ENCODE data around the gene PLK5.

PLK5 gene

DNA sequence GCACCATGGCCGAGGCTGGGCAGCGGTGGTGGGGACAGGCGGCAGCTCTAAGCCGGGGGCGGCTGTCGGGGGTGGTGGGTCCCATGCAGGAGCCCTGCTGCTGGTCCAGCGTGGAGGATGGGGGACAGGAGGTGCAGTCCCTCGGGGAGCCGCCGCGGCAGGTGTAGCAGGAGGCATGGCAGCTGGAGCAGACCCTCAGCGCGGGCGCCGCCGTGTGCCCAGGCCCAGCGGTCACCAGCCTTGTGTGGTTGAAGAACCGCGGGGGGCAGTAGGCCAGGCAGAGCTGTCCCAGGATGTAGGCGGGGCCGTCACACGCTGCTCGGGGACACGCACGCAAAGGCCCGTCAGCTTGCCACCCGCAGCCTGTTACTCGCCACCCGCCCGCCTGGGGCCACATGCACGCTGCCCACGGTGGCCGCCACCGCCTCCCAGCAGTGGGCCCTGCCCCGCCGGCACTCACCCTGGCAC is 42.0 kb upstream of the PLK5 start:
- H3K4me3 ChIP-seq (ENCODE audit: low read depth, low read length), result no peak overlapping the region
- TF ChIP-seq, protein P1, sequence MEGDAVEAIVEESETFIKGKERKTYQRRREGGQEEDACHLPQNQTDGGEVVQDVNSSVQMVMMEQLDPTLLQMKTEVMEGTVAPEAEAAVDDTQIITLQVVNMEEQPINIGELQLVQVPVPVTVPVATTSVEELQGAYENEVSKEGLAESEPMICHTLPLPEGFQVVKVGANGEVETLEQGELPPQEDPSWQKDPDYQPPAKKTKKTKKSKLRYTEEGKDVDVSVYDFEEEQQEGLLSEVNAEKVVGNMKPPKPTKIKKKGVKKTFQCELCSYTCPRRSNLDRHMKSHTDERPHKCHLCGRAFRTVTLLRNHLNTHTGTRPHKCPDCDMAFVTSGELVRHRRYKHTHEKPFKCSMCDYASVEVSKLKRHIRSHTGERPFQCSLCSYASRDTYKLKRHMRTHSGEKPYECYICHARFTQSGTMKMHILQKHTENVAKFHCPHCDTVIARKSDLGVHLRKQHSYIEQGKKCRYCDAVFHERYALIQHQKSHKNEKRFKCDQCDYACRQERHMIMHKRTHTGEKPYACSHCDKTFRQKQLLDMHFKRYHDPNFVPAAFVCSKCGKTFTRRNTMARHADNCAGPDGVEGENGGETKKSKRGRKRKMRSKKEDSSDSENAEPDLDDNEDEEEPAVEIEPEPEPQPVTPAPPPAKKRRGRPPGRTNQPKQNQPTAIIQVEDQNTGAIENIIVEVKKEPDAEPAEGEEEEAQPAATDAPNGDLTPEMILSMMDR (IDR thresholded peaks at IDR 0.05; ENCODE audit: borderline replicate concordance, insufficient read depth, low read depth, low read length), result no peak

DNA sequence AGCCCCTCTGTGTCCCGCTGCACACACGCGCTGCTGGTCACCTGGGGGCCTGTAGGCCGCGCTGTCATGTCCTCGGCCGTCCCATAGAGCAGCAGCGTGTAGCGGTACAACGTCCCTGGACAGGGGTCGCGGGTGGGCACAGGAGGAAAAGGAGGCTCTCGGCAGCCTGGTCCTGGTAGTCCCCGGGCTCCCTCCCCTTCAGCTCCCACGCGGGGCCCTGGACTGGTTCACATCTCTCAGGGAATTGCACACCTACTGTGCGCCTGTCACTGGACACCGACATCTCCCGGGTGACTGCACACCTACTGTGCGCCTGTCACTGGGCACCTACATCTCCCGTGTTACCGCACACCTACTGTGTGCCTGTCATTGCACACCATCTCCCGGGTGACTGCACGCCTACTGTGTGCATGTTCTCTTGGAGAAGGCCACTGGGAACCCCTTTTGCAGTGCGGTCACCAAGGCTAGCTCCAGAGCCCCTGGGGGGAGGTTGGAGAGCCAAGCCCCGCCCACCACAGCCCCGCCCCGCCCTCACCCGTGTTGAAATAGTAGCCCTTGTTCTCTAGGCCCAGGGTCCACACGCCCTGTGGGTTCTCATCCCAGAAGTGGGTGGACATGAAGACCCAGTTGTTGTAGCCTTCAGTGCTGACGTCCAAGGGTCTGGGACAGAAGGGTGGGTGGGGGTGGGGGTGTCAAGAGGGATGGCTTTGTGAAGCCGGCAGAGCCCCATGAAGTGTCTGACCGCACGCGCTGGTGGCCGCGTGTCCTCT is 41.3 kb upstream of the PLK5 start:
- TF ChIP-seq, protein P1 (IDR thresholded peaks at IDR 0.05; ENCODE audit: borderline replicate concordance, insufficient read depth, low read depth, low read length), result no peak
- no peak overlapping the region for H3K4me3 ChIP-seq (ENCODE audit: low read depth, low read length)

DNA sequence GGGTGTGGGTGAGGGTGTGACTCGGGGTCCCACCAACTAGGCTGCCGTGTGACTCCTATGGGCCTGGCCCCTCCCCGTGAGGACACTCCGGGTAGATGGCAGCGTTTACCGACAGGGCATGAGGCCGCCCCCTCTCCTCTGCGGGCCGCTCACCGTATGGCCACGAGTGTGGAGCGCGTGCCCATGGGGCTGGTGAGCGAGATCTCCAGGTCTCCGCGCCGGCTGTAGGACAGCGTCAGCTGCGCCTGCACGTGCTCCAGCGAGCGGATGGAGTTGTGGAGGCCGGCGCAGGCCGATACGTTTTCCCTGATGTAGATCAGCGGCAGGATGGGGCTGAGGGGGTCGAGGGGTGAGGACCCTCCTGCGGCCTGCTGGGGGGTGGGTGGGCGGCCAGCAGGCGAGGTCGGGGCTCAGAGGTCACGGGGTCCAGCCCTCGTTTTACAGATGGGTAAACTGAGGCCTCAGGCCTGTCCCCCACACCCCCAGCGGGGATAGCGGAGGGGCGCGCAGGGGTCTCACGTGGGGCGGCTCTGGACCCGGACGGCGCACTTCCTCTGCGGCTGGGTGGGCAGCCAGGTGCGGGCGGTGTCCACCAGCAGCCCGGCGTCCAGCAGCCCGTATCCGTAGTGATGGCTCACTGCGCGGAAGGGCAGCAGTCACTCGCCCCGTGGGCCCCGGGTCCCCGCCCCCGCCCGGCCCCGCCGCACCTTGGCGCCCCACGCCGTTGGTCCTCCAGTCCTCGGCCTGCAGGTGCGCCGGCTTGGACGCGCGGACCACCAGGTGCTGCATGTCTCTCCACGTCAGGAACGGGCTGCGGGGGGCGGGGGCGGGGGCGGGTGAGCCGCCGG is 40.5 kb upstream of the PLK5 start:
- H3K4me3 ChIP-seq (ENCODE audit: low read depth, low read length), result no peak overlapping the region
- TF ChIP-seq, protein P1 (IDR thresholded peaks at IDR 0.05; ENCODE audit: borderline replicate concordance, insufficient read depth, low read depth, low read length), result no peak

DNA sequence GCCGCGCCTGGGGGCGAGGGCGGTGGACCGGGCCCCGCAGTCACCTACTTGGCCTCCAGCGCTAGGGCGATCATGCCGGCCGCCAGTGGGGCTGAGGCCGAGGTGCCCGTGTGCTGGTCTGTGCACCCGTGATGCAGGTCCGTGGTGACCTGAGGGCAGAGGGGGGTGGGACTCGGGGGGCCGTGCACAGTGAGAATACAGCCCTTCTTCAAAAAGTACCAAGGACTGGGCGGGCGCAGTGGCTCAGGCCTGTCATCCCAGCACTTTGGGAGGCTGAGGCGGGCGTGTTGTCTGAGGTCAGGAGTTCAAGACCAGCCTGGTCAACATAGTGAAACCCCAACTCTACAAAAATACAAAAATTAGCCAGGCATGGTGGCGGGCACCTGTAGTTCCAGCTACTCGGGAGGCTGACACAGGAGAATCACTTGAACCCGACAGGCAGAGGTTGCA is 39.9 kb upstream of the PLK5 start:
- H3K4me3 ChIP-seq (ENCODE audit: low read depth, low read length), result no peak overlapping the region
- TF ChIP-seq, protein P1 (IDR thresholded peaks at IDR 0.05; ENCODE audit: borderline replicate concordance, insufficient read depth, low read depth, low read length), result no peak

DNA sequence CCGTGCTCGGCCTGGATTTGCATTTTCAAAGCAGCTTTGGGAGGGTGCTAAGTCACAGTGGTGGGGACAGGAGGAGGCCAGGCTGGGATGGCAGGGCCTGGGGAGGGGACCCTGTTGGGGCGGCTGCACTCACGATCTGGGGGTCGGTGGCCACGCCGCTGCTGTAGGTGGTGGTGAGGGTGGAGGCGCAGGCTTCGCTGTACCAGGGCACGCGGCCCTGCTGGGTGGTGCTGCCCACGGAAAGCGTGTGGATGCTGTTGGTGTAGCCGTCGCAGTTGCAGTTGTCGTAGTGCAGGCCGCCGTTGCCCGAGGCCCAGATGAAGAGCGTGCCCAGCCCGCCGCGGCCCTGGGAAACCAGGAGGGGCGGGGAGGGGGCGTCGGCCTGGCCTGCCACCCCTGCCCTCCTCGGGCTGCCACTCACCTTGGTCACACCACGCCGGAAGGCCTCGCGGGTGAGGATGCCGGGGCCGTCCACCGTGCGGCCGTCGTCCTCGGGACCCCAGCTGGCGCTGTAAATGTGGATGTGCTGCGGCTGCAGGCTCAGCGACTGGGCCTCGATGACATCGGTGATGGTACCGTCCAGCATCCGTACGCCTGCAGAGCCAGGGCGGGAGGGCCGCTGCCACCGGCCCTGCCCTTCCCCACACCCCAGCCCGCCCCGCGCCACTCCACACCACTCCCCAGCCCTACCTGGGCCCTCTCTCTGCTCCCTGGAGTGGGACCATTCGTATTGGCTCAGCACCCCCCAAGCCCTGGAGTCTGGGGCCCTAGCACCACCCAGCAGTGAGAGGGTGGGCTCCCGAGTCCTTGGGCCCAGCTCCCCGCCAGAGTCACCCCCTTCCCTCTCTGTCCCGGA is 36.9 kb upstream of the PLK5 start:
- TF ChIP-seq, protein P1 (IDR thresholded peaks at IDR 0.05; ENCODE audit: borderline replicate concordance, insufficient read depth, low read depth, low read length), result no peak
- no peak overlapping the region for H3K4me3 ChIP-seq (ENCODE audit: low read depth, low read length)

DNA sequence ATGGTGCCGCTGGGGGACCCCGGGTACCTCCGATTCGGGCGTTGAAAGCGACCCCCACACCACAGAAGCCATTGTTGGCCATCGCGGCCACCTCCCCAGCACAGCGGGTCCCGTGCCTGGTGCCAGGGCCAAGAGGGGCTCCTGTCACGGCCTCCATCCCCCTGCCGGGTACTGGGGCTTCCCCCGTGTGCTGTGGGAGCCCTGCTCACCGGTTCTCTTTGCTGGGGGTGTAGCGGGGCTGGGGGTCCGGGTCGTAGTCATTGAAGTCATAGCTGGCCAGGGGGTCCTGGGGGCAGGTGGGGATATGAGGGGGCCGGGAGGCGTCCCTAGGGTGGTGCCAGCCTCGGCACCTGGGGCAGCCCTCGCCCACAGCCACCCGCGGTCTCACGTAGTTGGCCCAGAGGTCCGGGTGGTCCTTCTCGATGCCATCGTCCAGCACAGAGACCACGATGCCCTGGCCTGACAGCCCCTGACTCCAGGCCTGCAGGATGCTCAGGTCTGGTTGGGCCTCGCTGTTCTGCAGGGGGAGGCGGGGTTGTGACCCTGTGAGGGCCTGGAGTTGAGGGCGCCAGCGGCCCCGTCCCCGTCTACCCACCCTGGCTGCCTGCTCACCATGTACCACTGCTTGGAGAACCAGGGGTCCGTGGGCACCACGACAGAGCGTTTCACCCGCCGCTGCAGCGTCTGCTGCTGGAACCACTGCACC is 36.1 kb upstream of the PLK5 start:
- H3K4me3 ChIP-seq (ENCODE audit: low read depth, low read length), result no peak overlapping the region
- TF ChIP-seq, protein P1 (IDR thresholded peaks at IDR 0.05; ENCODE audit: borderline replicate concordance, insufficient read depth, low read depth, low read length), result no peak

Data from GM12875 (cell line).